WTC11 (cell line): ENCODE data around the gene ITPR1. TPM values are rescaled to one million over a fixed set of nuclear protein-coding genes. Genes with fewer than 3 reads are reported as not detected.

Source experiments
- ATAC-seq: fragments of 200-7000 bp; cut with Tn5 transposase; 2 replicates; pipeline ENCODE4 v1.10.0; 2021; ENCODE audit warnings: mild to moderate bottlenecking, moderate library complexity
- CTCF ChIA-PET: fragments of 300-600 bp; sonication (Branson Sonifier 250); formaldehyde crosslinking; loops from one replicate; lab custom pipeline; 2021; ENCODE audit warnings: antibody characterized with exemption; lab: Charles Lee
- POLR2A ChIA-PET: fragments of 350-600 bp; sonication (Branson Sonifier 250); formaldehyde crosslinking; loops from one replicate; lab custom pipeline; 2021; ENCODE audit warnings: antibody characterized with exemption; lab: Charles Lee
- DNase-seq: peaks from one replicate; pipeline ENCODE4 v3.0.0; 2021; ENCODE audit warnings: low spot score
- H3K27ac Mint-ChIP-seq: 2 replicates; pipeline ENCODE4 v1.8.0; 2021; ENCODE audit warnings: mixed read lengths
- H3K27me3 Mint-ChIP-seq: 2 replicates; pipeline ENCODE4 v1.8.0; 2021; ENCODE audit warnings: low read depth, mild to moderate bottlenecking, moderate library complexity, mixed read lengths
- H3K36me3 Mint-ChIP-seq: 2 replicates; pipeline ENCODE4 v1.8.0; 2021; ENCODE audit warnings: mixed read lengths
- H3K4me1 Mint-ChIP-seq: 2 replicates; pipeline ENCODE4 v1.8.0; 2022; ENCODE audit warnings: mixed read lengths
- H3K4me3 Mint-ChIP-seq: 2 replicates; pipeline ENCODE4 v1.8.0; 2021; ENCODE audit warnings: mild to moderate bottlenecking, moderate library complexity, mixed read lengths
- H3K9me3 Mint-ChIP-seq: 2 replicates; pipeline ENCODE4 v1.8.0; 2021; ENCODE audit warnings: mixed read lengths
- AFF4 ChIP-seq: sonication (generic); formaldehyde crosslinking; IDR thresholded peaks from 2 replicates; pipeline ENCODE4 v1.8.1; 2023; ENCODE audit warnings: mild to moderate bottlenecking, missing genetic modification reagents, borderline replicate concordance
- ATF6 ChIP-seq: sonication (generic); formaldehyde crosslinking; IDR thresholded peaks from 2 replicates; pipeline ENCODE4 v1.8.1; 2023; ENCODE audit warnings: mild to moderate bottlenecking, missing genetic modification reagents
- CREB1 ChIP-seq: sonication (generic); formaldehyde crosslinking; IDR thresholded peaks from 2 replicates; pipeline ENCODE4 v1.8.0; 2023; ENCODE audit warnings: mild to moderate bottlenecking, missing genetic modification reagents
- CREM ChIP-seq: sonication (generic); formaldehyde crosslinking; IDR thresholded peaks from 2 replicates; pipeline ENCODE4 v1.8.1; 2022; ENCODE audit warnings: mild to moderate bottlenecking, missing genetic modification reagents, moderate library complexity
- E2F1 ChIP-seq: sonication (generic); formaldehyde crosslinking; IDR thresholded peaks from 2 replicates; pipeline ENCODE4 v1.8.0; 2022; ENCODE audit warnings: mild to moderate bottlenecking, missing genetic modification reagents
- GABPB1 ChIP-seq: sonication (generic); formaldehyde crosslinking; IDR thresholded peaks from 2 replicates; pipeline ENCODE4 v1.8.1; 2023; ENCODE audit warnings: mild to moderate bottlenecking, missing genetic modification reagents
- GTF2I ChIP-seq: fragments of 250-450 bp; sonication (Bioruptor Pico); conservative IDR thresholded peaks from 2 replicates; pipeline ENCODE4 v1.4.0; 2021; ENCODE audit warnings: mild to moderate bottlenecking
- IRF1 ChIP-seq: sonication (generic); formaldehyde crosslinking; IDR thresholded peaks from 2 replicates; pipeline ENCODE4 v1.8.0; 2023; ENCODE audit warnings: missing genetic modification reagents
- JAZF1 ChIP-seq: fragments of 250-450 bp; sonication (Bioruptor Pico); IDR thresholded peaks from 2 replicates; pipeline ENCODE4 v1.9.0; 2021; ENCODE audit warnings: moderate library complexity, mild to moderate bottlenecking, inconsistent platforms
- JUN ChIP-seq: sonication (generic); formaldehyde crosslinking; IDR thresholded peaks from 2 replicates; pipeline ENCODE4 v1.8.0; 2023; ENCODE audit warnings: mild to moderate bottlenecking, missing genetic modification reagents
- RELA ChIP-seq: sonication (generic); formaldehyde crosslinking; IDR thresholded peaks from 2 replicates; pipeline ENCODE4 v1.8.1; 2022; ENCODE audit warnings: missing genetic modification reagents, mild to moderate bottlenecking, borderline replicate concordance
- SMAD3 ChIP-seq: sonication (generic); formaldehyde crosslinking; IDR thresholded peaks from 2 replicates; pipeline ENCODE4 v1.8.0; 2022; ENCODE audit warnings: missing genetic modification reagents, mild to moderate bottlenecking, borderline replicate concordance
- SP1 ChIP-seq: sonication (generic); formaldehyde crosslinking; conservative IDR thresholded peaks from 2 replicates; pipeline ENCODE4 v1.8.1; 2022; ENCODE audit warnings: missing genetic modification reagents
- TCF7 ChIP-seq: sonication (generic); formaldehyde crosslinking; IDR thresholded peaks from 2 replicates; pipeline ENCODE4 v1.8.0; 2022; ENCODE audit warnings: mild to moderate bottlenecking, low read depth, missing genetic modification reagents, moderate library complexity
- TEAD1 ChIP-seq: sonication (generic); formaldehyde crosslinking; IDR thresholded peaks from 2 replicates; pipeline ENCODE4 v1.8.0; 2022; ENCODE audit warnings: mild to moderate bottlenecking, missing genetic modification reagents
- TP53 ChIP-seq: sonication (generic); formaldehyde crosslinking; IDR thresholded peaks from 2 replicates; pipeline ENCODE4 v1.8.1; 2023; ENCODE audit warnings: mild to moderate bottlenecking, missing genetic modification reagents
- ZNF317 ChIP-seq: sonication (generic); formaldehyde crosslinking; IDR thresholded peaks from 2 replicates; pipeline ENCODE4 v1.8.1; 2023; ENCODE audit warnings: low read depth, mild to moderate bottlenecking, moderate library complexity, missing genetic modification reagents, borderline replicate concordance
- ZNF396 ChIP-seq: fragments of 250-450 bp; sonication (Bioruptor Pico); IDR thresholded peaks from 2 replicates; pipeline ENCODE4 v1.8.0; 2021; ENCODE audit warnings: mild to moderate bottlenecking, moderate library complexity, borderline replicate concordance
- ZNF423 ChIP-seq: fragments of 250-450 bp; sonication (Bioruptor Pico); IDR thresholded peaks from 2 replicates; pipeline ENCODE4 v2.1.2; 2022; ENCODE audit warnings: mild to moderate bottlenecking, moderate library complexity
- ZNF532 ChIP-seq: fragments of 250-450 bp; sonication (Bioruptor Pico); IDR thresholded peaks from 2 replicates; pipeline ENCODE4 v1.9.0; 2021; ENCODE audit warnings: mild to moderate bottlenecking, borderline replicate concordance
- total RNA-seq: library from RNA; stranded (reverse); gene quantifications from 3 replicates; pipeline ENCODE4 v1.2.3, GENCODE V29; 2021
- TF ChIP-seq, protein P1 (sequence below): sonication (generic); formaldehyde crosslinking; IDR thresholded peaks from 2 replicates; pipeline ENCODE4 v1.8.0; 2022; ENCODE audit warnings: mild to moderate bottlenecking, missing genetic modification reagents
- TF ChIP-seq, protein P2 (sequence below): fragments of 250-450 bp; sonication (Bioruptor Pico); IDR thresholded peaks from 2 replicates; pipeline ENCODE4 v1.9.0; 2021; ENCODE audit warnings: mild to moderate bottlenecking
- TF ChIP-seq, protein P3 (sequence below): sonication (generic); formaldehyde crosslinking; IDR thresholded peaks from 2 replicates; pipeline ENCODE4 v1.8.1; 2022; ENCODE audit warnings: low read depth, mild to moderate bottlenecking, moderate library complexity, missing genetic modification reagents, borderline replicate concordance

The ITPR1 gene
- total RNA-seq, 1 experiment from 2014 or later: 11.8 TPM

DNA sequence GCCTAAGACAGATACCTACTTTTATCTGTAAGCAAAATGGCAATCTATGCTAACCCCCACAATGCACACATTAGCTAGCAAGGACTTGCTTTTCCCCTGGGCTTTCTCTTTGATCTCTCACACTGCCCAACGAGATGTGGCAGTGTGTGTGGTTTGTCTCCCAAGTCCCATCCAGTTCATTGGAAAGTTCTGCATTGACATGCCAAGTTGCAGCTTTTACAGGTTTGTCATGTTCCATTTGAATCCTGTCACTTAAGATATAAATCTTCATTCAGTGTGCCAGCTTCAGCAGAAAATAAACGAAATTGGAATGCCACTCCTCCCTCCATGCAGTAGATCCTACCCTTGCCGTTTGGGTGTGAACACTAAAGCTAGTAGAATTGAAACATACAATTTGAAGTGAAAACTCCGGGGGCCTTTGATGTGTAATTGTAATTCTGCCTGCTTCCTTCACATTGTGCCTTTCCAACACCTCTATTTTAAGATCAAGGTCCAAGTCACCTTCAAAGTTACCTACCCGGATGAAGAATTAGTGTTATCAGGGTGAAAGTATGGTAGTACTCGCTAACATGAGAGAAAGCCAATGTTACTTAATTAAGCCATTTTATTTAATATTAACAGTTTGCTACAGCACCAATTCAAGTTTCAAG lies 355.2 kb downstream of the ITPR1 start:
- Mint-ChIP-seq H3K27me3 (no peaks in the 10 kb centered on the region), H3K9me3 (no peaks in the 10 kb centered on the region), H3K36me3 (no peaks in the 10 kb centered on the region), H3K4me1 (peaks cover 4% of the 10 kb centered on the region; the same call in 1 of the 2 replicates), H3K4me3 (no peak overlapping the region), H3K27ac (no peak overlapping the region)
- ATAC-seq: no peak
- CTCF ChIA-PET: no interaction called here
- no peak for DNase-seq
- POLR2A ChIA-PET: no interaction called here
- no peak for TF ChIP-seq TEAD1 (CRISPR knock-in tag)
- no peak for TF ChIP-seq ATF6 (CRISPR knock-in tag)
- TF ChIP-seq SP1 (CRISPR knock-in tag): no peak
- no peak for TF ChIP-seq E2F1 (CRISPR knock-in tag)
- TF ChIP-seq GABPB1 (CRISPR knock-in tag): no peak
- no peak for TF ChIP-seq ZNF423 (CRISPR knock-in tag)
- no peak for TF ChIP-seq TP53 (CRISPR knock-in tag)
- no peak for TF ChIP-seq GTF2I
- TF ChIP-seq, protein P1, sequence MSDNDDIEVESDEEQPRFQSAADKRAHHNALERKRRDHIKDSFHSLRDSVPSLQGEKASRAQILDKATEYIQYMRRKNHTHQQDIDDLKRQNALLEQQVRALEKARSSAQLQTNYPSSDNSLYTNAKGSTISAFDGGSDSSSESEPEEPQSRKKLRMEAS: no peak
- TF ChIP-seq, protein P2, sequence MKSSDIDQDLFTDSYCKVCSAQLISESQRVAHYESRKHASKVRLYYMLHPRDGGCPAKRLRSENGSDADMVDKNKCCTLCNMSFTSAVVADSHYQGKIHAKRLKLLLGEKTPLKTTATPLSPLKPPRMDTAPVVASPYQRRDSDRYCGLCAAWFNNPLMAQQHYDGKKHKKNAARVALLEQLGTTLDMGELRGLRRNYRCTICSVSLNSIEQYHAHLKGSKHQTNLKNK: no peak
- no peak for TF ChIP-seq CREB1 (CRISPR knock-in tag)
- TF ChIP-seq RELA: no peak
- TF ChIP-seq AFF4 (CRISPR knock-in tag): no peak
- no peak for TF ChIP-seq CREM (CRISPR knock-in tag)
- no peak for TF ChIP-seq ZNF317 (CRISPR knock-in tag)
- no peak for TF ChIP-seq SMAD3

- DNase-seq (no peak), ATAC-seq (no peak)
- ChIA-PET CTCF (no interaction called here), POLR2A (no interaction called here)
- no peaks in the 10 kb centered on the region for H3K36me3 Mint-ChIP-seq
- H3K9me3 Mint-ChIP-seq: no peaks in the 10 kb centered on the region
- H3K4me1 Mint-ChIP-seq: peaks cover 10% of the 10 kb centered on the region
- H3K27ac Mint-ChIP-seq: no peak overlapping the region
- H3K4me3 Mint-ChIP-seq: no peak overlapping the region
- no peaks in the 10 kb centered on the region for H3K27me3 Mint-ChIP-seq
- TF ChIP-seq JAZF1 (CRISPR knock-in tag): no peak
- TF ChIP-seq ZNF532: no peak
- TF ChIP-seq ZNF396: no peak
- no peak for TF ChIP-seq IRF1 (CRISPR knock-in tag)
- no peak for TF ChIP-seq TCF7 (CRISPR knock-in tag)
- no peak for TF ChIP-seq GTF2I
- TF ChIP-seq, protein P3, sequence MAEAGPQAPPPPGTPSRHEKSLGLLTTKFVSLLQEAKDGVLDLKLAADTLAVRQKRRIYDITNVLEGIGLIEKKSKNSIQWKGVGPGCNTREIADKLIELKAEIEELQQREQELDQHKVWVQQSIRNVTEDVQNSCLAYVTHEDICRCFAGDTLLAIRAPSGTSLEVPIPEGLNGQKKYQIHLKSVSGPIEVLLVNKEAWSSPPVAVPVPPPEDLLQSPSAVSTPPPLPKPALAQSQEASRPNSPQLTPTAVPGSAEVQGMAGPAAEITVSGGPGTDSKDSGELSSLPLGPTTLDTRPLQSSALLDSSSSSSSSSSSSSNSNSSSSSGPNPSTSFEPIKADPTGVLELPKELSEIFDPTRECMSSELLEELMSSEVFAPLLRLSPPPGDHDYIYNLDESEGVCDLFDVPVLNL (CRISPR knock-in tag): no peak
- TF ChIP-seq JUN (CRISPR knock-in tag): no peak
These were observed 356.0 kb downstream of the ITPR1 start for GRCh38 chr3:4849136-4849535.
